Measurements from ENCODE around the gene MAN1C1. TPM values are rescaled to one million over a fixed set of nuclear protein-coding genes. Genes with fewer than 3 reads are reported as not detected.

MAN1C1 gene
- total and polyA plus RNA-seq, 10 of the 15 experiments (the other 5 are each of a cell fraction or from before 2014, with no cell fraction given): 0.12 to 0.56 (median 0.22) TPM; not detected in 3

GRCh38 chr1:25640646-25641328 is 24.2 kb downstream of the MAN1C1 start:
- ChIA-PET SMC1A (ENCODE audit: uncharacterized antibody, unreplicated experiment) (interaction anchor here (0.6 kb wide), 1 partner anchor 374 kb away, joined by 4 read pairs; no protein-coding TSS in a partner anchor), RAD21 (ENCODE audit: unreplicated experiment) (no interaction called here), CTCF (interaction anchor here (1.2 kb wide), 1 partner anchor 13 kb away, joined by 3 read pairs; no protein-coding TSS in a partner anchor), POLR2A (interaction anchor here (0.6 kb wide), 1 partner anchor 10 kb away, joined by 3 read pairs; no protein-coding TSS in a partner anchor)
- H3K27ac ChIP-seq (ENCODE audit: control insufficient read depth, insufficient read depth): no peak overlapping the region
- no peak for DNase-seq (ENCODE audit: low read depth, low spot score)
- H3K27me3 ChIP-seq (replicated peaks in 1 of 2; ENCODE audit: control insufficient read depth in 2 of 2, insufficient read depth in 2 of 2, low read length in 1 of 2): peaks cover 0 to 4% of the 10 kb centered on the region in 2 experiments; a peak in 1 of 4 replicates
- WGBS (ENCODE audit: insufficient coverage, insufficient replicate concordance, low lambda C conversion rate, missing lambda C conversion rate): 71% methylated on average over 10 of the region's 10 CpGs
- no peaks in the 10 kb centered on the region for H3K36me3 ChIP-seq (ENCODE audit: control insufficient read depth in 2 of 2, insufficient read depth in 2 of 2, low read length in 1 of 2)
- FAIRE-seq: no peak
- in situ Hi-C loops (cut with MboI): no loop called here
- H3K79me2 ChIP-seq (ENCODE audit: control insufficient read depth, insufficient read depth, low read length): no peaks in the 10 kb centered on the region
- intact Hi-C loops (cut with micrococcal nuclease; ENCODE audit: unreplicated experiment): no loop called here
- peaks cover 1% of the 10 kb centered on the region; the same call in 2 of the 3 replicates for H3K9me3 ChIP-seq (replicated peaks; ENCODE audit: control insufficient read depth, insufficient read depth, low read length)
- H3K9ac ChIP-seq (ENCODE audit: control insufficient read depth, insufficient read depth, low read length): no peak overlapping the region
- H3K4me2 ChIP-seq (ENCODE audit: control insufficient read depth, insufficient read depth): no peak overlapping the region
- no peaks in the 10 kb centered on the region; the same call in 1 of the 2 replicates for H3K4me1 ChIP-seq (ENCODE audit: control insufficient read depth, insufficient read depth, low read length)
- no peak for ATAC-seq
- H3K4me3 ChIP-seq: no peak overlapping the region
- no peak for TF ChIP-seq HDGF (IDR thresholded peaks at IDR 0.05)
- no peak for TF ChIP-seq BCL11A (IDR thresholded peaks at IDR 0.05; ENCODE audit: low read depth, low read length)
- no peak for TF ChIP-seq BHLHE40 (IDR thresholded peaks at IDR 0.05; ENCODE audit: borderline replicate concordance in 1 of 2, low read depth in 2 of 2, low read length in 1 of 2)
- TF ChIP-seq SMARCA5 (IDR thresholded peaks at IDR 0.05): no peak
- no peak for TF ChIP-seq EGR1 (IDR thresholded peaks at IDR 0.05; ENCODE audit: borderline replicate concordance in 1 of 2, low read depth in 2 of 2, low read length in 2 of 2)
- TF ChIP-seq MYB (IDR thresholded peaks at IDR 0.05; ENCODE audit: borderline replicate concordance, low read depth, low read length): no peak
- TF ChIP-seq RAD21 (IDR thresholded peaks at IDR 0.05; ENCODE audit: insufficient read depth, low read depth, low read length): no peak
- H4K20me1 ChIP-seq (ENCODE audit: control insufficient read depth, insufficient read depth): no peaks in the 10 kb centered on the region
- no peak overlapping the region for H2AFZ ChIP-seq (ENCODE audit: control insufficient read depth, low read depth, low read length)
- BruUV-seq (replicated peaks): no TSS peak

All from GM12878 (cell line).